Measurements from ENCODE around the gene TIGD1. TPM values are rescaled to one million over a fixed set of nuclear protein-coding genes. Genes with fewer than 3 reads are reported as not detected.

The TIGD1 gene
- total and polyA plus RNA-seq, 2 experiments from 2014 or later, result 7.6 to 9.3 TPM

DNA sequence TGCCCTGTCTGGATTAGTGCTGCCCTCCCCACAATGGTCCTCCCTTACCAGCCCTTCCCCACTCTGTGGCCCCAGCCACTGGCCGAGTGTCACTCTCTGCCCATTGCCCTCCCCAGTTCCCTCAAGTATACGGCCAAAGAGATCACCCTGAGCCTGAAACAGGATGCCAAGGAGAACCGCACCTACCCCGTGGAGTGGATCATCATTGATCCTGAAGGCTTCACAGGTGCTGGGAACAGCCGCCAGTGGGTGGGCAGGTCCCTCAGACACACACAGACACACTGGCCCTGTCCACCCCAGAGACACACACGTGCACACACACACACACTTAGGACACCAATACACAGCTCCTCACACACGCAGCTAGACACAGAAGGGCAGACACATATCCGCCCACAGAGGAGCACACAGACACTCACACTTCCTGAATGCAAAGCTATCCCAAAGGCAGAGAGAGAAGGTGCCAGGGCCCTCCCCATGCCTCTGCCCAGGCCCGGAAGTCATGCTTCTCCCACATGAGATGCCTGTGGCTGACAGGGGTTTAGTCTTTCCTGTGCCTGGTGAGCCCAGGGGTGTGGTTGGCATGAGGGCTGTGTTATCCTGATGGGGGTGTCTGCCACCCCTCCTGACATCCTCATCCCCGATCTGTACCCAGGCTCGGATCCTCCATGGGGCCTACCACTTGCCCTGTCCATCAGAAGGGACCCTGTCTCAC is 21.5 kb downstream of the TIGD1 start (continued):
- TF ChIP-seq, protein P1, sequence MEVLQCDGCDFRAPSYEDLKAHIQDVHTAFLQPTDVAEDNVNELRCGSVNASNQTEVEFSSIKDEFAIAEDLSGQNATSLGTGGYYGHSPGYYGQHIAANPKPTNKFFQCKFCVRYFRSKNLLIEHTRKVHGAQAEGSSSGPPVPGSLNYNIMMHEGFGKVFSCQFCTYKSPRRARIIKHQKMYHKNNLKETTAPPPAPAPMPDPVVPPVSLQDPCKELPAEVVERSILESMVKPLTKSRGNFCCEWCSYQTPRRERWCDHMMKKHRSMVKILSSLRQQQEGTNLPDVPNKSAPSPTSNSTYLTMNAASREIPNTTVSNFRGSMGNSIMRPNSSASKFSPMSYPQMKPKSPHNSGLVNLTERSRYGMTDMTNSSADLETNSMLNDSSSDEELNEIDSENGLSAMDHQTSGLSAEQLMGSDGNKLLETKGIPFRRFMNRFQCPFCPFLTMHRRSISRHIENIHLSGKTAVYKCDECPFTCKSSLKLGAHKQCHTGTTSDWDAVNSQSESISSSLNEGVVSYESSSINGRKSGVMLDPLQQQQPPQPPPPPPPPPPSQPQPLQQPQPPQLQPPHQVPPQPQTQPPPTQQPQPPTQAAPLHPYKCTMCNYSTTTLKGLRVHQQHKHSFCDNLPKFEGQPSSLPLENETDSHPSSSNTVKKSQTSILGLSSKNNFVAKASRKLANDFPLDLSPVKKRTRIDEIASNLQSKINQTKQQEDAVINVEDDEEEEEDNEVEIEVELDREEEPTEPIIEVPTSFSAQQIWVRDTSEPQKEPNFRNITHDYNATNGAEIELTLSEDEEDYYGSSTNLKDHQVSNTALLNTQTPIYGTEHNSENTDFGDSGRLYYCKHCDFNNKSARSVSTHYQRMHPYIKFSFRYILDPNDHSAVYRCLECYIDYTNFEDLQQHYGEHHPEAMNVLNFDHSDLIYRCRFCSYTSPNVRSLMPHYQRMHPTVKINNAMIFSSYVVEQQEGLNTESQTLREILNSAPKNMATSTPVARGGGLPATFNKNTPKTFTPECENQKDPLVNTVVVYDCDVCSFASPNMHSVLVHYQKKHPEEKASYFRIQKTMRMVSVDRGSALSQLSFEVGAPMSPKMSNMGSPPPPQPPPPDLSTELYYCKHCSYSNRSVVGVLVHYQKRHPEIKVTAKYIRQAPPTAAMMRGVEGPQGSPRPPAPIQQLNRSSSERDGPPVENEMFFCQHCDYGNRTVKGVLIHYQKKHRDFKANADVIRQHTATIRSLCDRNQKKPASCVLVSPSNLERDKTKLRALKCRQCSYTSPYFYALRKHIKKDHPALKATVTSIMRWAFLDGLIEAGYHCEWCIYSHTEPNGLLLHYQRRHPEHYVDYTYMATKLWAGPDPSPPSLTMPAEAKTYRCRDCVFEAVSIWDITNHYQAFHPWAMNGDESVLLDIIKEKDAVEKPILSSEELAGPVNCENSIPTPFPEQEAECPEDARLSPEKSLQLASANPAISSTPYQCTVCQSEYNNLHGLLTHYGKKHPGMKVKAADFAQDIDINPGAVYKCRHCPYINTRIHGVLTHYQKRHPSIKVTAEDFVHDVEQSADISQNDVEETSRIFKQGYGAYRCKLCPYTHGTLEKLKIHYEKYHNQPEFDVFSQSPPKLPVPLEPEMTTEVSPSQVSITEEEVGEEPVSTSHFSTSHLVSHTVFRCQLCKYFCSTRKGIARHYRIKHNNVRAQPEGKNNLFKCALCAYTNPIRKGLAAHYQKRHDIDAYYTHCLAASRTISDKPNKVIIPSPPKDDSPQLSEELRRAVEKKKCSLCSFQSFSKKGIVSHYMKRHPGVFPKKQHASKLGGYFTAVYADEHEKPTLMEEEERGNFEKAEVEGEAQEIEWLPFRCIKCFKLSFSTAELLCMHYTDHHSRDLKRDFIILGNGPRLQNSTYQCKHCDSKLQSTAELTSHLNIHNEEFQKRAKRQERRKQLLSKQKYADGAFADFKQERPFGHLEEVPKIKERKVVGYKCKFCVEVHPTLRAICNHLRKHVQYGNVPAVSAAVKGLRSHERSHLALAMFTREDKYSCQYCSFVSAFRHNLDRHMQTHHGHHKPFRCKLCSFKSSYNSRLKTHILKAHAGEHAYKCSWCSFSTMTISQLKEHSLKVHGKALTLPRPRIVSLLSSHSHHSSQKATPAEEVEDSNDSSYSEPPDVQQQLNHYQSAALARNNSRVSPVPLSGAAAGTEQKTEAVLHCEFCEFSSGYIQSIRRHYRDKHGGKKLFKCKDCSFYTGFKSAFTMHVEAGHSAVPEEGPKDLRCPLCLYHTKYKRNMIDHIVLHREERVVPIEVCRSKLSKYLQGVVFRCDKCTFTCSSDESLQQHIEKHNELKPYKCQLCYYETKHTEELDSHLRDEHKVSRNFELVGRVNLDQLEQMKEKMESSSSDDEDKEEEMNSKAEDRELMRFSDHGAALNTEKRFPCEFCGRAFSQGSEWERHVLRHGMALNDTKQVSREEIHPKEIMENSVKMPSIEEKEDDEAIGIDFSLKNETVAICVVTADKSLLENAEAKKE (CRISPR knock-in tag; IDR thresholded peaks at IDR 0.05), result no peak
- TF ChIP-seq ZNF114 (CRISPR knock-in tag; IDR thresholded peaks at IDR 0.05) (no peak), JUNB (IDR thresholded peaks at IDR 0.05; ENCODE audit: unreplicated experiment) (no peak), EZH2 (IDR thresholded peaks at IDR 0.05; ENCODE audit: low read depth, unreplicated experiment) (no peak), CREB1 (CRISPR knock-in tag; IDR thresholded peaks at IDR 0.05; ENCODE audit: low read depth) (no peak), POLR2AphosphoS5 (IDR thresholded peaks at IDR 0.05; ENCODE audit: low read depth) (no peak), NANOG (IDR thresholded peaks at IDR 0.05; ENCODE audit: borderline replicate concordance) (no peak)
- TF ChIP-seq, protein P2, sequence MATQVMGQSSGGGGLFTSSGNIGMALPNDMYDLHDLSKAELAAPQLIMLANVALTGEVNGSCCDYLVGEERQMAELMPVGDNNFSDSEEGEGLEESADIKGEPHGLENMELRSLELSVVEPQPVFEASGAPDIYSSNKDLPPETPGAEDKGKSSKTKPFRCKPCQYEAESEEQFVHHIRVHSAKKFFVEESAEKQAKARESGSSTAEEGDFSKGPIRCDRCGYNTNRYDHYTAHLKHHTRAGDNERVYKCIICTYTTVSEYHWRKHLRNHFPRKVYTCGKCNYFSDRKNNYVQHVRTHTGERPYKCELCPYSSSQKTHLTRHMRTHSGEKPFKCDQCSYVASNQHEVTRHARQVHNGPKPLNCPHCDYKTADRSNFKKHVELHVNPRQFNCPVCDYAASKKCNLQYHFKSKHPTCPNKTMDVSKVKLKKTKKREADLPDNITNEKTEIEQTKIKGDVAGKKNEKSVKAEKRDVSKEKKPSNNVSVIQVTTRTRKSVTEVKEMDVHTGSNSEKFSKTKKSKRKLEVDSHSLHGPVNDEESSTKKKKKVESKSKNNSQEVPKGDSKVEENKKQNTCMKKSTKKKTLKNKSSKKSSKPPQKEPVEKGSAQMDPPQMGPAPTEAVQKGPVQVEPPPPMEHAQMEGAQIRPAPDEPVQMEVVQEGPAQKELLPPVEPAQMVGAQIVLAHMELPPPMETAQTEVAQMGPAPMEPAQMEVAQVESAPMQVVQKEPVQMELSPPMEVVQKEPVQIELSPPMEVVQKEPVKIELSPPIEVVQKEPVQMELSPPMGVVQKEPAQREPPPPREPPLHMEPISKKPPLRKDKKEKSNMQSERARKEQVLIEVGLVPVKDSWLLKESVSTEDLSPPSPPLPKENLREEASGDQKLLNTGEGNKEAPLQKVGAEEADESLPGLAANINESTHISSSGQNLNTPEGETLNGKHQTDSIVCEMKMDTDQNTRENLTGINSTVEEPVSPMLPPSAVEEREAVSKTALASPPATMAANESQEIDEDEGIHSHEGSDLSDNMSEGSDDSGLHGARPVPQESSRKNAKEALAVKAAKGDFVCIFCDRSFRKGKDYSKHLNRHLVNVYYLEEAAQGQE (IDR thresholded peaks at IDR 0.05; ENCODE audit: unreplicated experiment), result no peak

Data from GM23338 (cell line).